ENCODE data around the gene ENOX1. TPM values are rescaled to one million over a fixed set of nuclear protein-coding genes. Genes with fewer than 3 reads are reported as not detected.

The ENOX1 gene
- total RNA-seq, 1 donor from 2014 or later = 8.7 TPM

- H3K36me3 Mint-ChIP-seq (ENCODE audit: unreplicated experiment) = no peaks in the 10 kb centered on the region
- H3K4me1 Mint-ChIP-seq (ENCODE audit: low read depth, unreplicated experiment) = no peaks in the 10 kb centered on the region
- H3K27ac Mint-ChIP-seq (ENCODE audit: unreplicated experiment) = no peak overlapping the region
- no peak for DNase-seq
- no peak for TF ChIP-seq CTCF (IDR thresholded peaks at IDR 0.05; ENCODE audit: partially characterized antibody, unreplicated experiment)
- H3K9me3 Mint-ChIP-seq (ENCODE audit: unreplicated experiment) = no peaks in the 10 kb centered on the region
- H3K4me3 Mint-ChIP-seq (ENCODE audit: unreplicated experiment) = no peak overlapping the region
- peaks cover 2% of the 10 kb centered on the region for H3K27me3 Mint-ChIP-seq (ENCODE audit: unreplicated experiment)
Measured at GRCh38 chr13:43492745-43493144, 294.0 kb downstream of the ENOX1 start.

- peaks cover 2% of the 10 kb centered on the region for H3K27me3 Mint-ChIP-seq (ENCODE audit: unreplicated experiment)
- TF ChIP-seq CTCF (IDR thresholded peaks at IDR 0.05; ENCODE audit: partially characterized antibody, unreplicated experiment) = no peak
- H3K27ac Mint-ChIP-seq (ENCODE audit: unreplicated experiment) = no peak overlapping the region
- H3K4me3 Mint-ChIP-seq (ENCODE audit: unreplicated experiment) = no peak overlapping the region
- no peaks in the 10 kb centered on the region for H3K4me1 Mint-ChIP-seq (ENCODE audit: low read depth, unreplicated experiment)
- H3K9me3 Mint-ChIP-seq (ENCODE audit: unreplicated experiment) = no peaks in the 10 kb centered on the region
- DNase-seq = no peak
- H3K36me3 Mint-ChIP-seq (ENCODE audit: unreplicated experiment) = no peaks in the 10 kb centered on the region
Measured at GRCh38 chr13:43492311-43492710, 294.5 kb downstream of the ENOX1 start.

GRCh38 chr13:43489233-43489632 is 297.5 kb downstream of the ENOX1 start:
- Mint-ChIP-seq H3K36me3 (ENCODE audit: unreplicated experiment) (no peaks in the 10 kb centered on the region), H3K27me3 (ENCODE audit: unreplicated experiment) (peaks cover 2% of the 10 kb centered on the region), H3K27ac (ENCODE audit: unreplicated experiment) (no peak overlapping the region), H3K9me3 (ENCODE audit: unreplicated experiment) (peaks cover 2% of the 10 kb centered on the region), H3K4me3 (ENCODE audit: unreplicated experiment) (no peak overlapping the region), H3K4me1 (ENCODE audit: low read depth, unreplicated experiment) (peaks cover 2% of the 10 kb centered on the region)
- TF ChIP-seq CTCF (IDR thresholded peaks at IDR 0.05; ENCODE audit: partially characterized antibody, unreplicated experiment) = no peak
- no peak for DNase-seq

GRCh38 chr13:43487885-43488284 is 298.9 kb downstream of the ENOX1 start:
- DNase-seq = no peak
- Mint-ChIP-seq H3K27ac (ENCODE audit: unreplicated experiment) (no peak overlapping the region), H3K36me3 (ENCODE audit: unreplicated experiment) (no peaks in the 10 kb centered on the region), H3K4me1 (ENCODE audit: low read depth, unreplicated experiment) (peaks cover 3% of the 10 kb centered on the region), H3K27me3 (ENCODE audit: unreplicated experiment) (peaks cover 2% of the 10 kb centered on the region), H3K4me3 (ENCODE audit: unreplicated experiment) (no peak overlapping the region), H3K9me3 (ENCODE audit: unreplicated experiment) (peaks cover 2% of the 10 kb centered on the region)
- no peak for TF ChIP-seq CTCF (IDR thresholded peaks at IDR 0.05; ENCODE audit: partially characterized antibody, unreplicated experiment)

GRCh38 chr13:43487461-43487860 is 299.3 kb downstream of the ENOX1 start:
- no peak overlapping the region for H3K27ac Mint-ChIP-seq (ENCODE audit: unreplicated experiment)
- H3K9me3 Mint-ChIP-seq (ENCODE audit: unreplicated experiment) = peaks cover 2% of the 10 kb centered on the region
- no peak overlapping the region for H3K4me3 Mint-ChIP-seq (ENCODE audit: unreplicated experiment)
- TF ChIP-seq CTCF (IDR thresholded peaks at IDR 0.05; ENCODE audit: partially characterized antibody, unreplicated experiment) = no peak
- DNase-seq = no peak
- peaks cover 2% of the 10 kb centered on the region for H3K27me3 Mint-ChIP-seq (ENCODE audit: unreplicated experiment)
- H3K36me3 Mint-ChIP-seq (ENCODE audit: unreplicated experiment) = no peaks in the 10 kb centered on the region
- H3K4me1 Mint-ChIP-seq (ENCODE audit: low read depth, unreplicated experiment) = peaks cover 3% of the 10 kb centered on the region
